Measurements from ENCODE around the gene MAPK4. TPM values are rescaled to one million over a fixed set of nuclear protein-coding genes. Genes with fewer than 3 reads are reported as not detected.

MAPK4 gene
- total RNA-seq, 1 donor from 2014 or later: 0.11 TPM

DNA sequence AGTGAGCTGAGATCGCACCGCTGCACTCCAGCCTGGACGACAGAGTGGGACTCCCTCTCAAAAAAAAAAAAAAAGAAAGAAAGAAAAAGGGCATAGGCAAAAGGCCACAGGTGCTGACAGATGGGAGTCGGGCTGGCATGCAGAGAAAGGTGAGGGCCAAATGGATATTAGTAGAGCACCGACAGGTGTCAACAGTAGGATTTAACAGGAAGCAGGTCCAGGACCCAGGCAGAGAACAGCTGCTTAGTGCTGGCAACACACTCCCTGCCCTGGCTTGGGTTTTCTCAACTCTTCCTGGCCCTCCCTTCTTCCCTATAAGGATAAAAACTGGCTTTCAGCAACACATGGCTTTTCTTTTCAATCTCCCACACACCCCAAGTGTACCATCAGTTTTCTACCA lies 175.0 kb downstream of the MAPK4 start:
- no peak overlapping the region for H3K4me3 Mint-ChIP-seq (ENCODE audit: unreplicated experiment)
- Histone ChIP-seq H3K27me3 (ENCODE audit: insufficient read depth, low read length) (no peaks in the 10 kb centered on the region), H3K9me3 (ENCODE audit: insufficient read depth, low read depth, low read length) (peaks cover 1% of the 10 kb centered on the region), H3K79me2 (ENCODE audit: insufficient read depth, low read length) (no peaks in the 10 kb centered on the region), H3K4me1 (ENCODE audit: insufficient read depth, low read length) (no peaks in the 10 kb centered on the region), H3K36me3 (ENCODE audit: insufficient read depth, low read length) (no peaks in the 10 kb centered on the region), H3K4me3 (ENCODE audit: insufficient read depth, low read depth, low read length) (no peak overlapping the region), H3K27ac (ENCODE audit: low read depth, low read length) (no peak overlapping the region), H3K4me2 (ENCODE audit: low read length) (no peak overlapping the region), H2AFZ (ENCODE audit: low read depth, low read length) (no peak overlapping the region), H4K20me1 (ENCODE audit: insufficient read depth, low read length) (no peaks in the 10 kb centered on the region), H3K9ac (ENCODE audit: low read length) (no peak overlapping the region)
- H3K9me3 Mint-ChIP-seq (ENCODE audit: unreplicated experiment): no peaks in the 10 kb centered on the region
- peaks cover 7% of the 10 kb centered on the region for H3K27me3 Mint-ChIP-seq (ENCODE audit: low read depth, unreplicated experiment)
- no peak overlapping the region for H3K27ac Mint-ChIP-seq (ENCODE audit: unreplicated experiment)
- no peaks in the 10 kb centered on the region for H3K4me1 Mint-ChIP-seq (ENCODE audit: low read depth, unreplicated experiment)
- DNase-seq (ENCODE audit: low read depth) (no peak), FAIRE-seq (no peak)
- TF ChIP-seq, protein P1, sequence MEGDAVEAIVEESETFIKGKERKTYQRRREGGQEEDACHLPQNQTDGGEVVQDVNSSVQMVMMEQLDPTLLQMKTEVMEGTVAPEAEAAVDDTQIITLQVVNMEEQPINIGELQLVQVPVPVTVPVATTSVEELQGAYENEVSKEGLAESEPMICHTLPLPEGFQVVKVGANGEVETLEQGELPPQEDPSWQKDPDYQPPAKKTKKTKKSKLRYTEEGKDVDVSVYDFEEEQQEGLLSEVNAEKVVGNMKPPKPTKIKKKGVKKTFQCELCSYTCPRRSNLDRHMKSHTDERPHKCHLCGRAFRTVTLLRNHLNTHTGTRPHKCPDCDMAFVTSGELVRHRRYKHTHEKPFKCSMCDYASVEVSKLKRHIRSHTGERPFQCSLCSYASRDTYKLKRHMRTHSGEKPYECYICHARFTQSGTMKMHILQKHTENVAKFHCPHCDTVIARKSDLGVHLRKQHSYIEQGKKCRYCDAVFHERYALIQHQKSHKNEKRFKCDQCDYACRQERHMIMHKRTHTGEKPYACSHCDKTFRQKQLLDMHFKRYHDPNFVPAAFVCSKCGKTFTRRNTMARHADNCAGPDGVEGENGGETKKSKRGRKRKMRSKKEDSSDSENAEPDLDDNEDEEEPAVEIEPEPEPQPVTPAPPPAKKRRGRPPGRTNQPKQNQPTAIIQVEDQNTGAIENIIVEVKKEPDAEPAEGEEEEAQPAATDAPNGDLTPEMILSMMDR (IDR thresholded peaks at IDR 0.05; ENCODE audit: insufficient read depth, low read depth, low read length): no peak
- no peak for TF ChIP-seq EZH2 (IDR thresholded peaks at IDR 0.05; ENCODE audit: insufficient read depth, low read length)
- H3K36me3 Mint-ChIP-seq (ENCODE audit: low read depth, unreplicated experiment): no peaks in the 10 kb centered on the region

DNA sequence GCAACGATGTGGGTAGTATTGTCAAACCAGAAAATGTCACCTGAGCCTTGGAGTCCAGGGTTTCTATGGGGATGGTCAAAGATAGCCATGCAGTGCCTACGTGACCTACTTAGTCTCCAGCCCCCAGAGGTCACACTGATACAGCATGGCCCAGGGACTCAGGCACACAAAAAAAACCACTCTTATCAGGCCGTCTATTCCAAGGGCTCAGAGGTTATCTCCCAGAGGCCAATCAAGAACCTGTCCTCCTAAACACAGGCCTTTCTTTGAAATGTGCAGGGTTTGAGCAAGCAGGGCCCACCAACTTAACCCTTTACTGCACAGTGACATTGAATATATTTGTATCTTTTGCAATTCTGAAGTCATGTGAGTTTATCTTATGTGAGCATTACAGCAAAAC lies 177.2 kb downstream of the MAPK4 start:
- FAIRE-seq (no peak), DNase-seq (ENCODE audit: low read depth) (no peak)
- Mint-ChIP-seq H3K36me3 (ENCODE audit: low read depth, unreplicated experiment) (no peaks in the 10 kb centered on the region), H3K4me1 (ENCODE audit: low read depth, unreplicated experiment) (no peaks in the 10 kb centered on the region), H3K9me3 (ENCODE audit: unreplicated experiment) (no peaks in the 10 kb centered on the region), H3K27me3 (ENCODE audit: low read depth, unreplicated experiment) (peaks cover 3% of the 10 kb centered on the region), H3K27ac (ENCODE audit: unreplicated experiment) (no peak overlapping the region), H3K4me3 (ENCODE audit: unreplicated experiment) (no peak overlapping the region)
- Histone ChIP-seq H3K4me2 (ENCODE audit: low read length) (no peak overlapping the region), H3K9me3 (ENCODE audit: insufficient read depth, low read depth, low read length) (no peaks in the 10 kb centered on the region), H3K4me3 (ENCODE audit: insufficient read depth, low read depth, low read length) (no peak overlapping the region), H4K20me1 (ENCODE audit: insufficient read depth, low read length) (no peaks in the 10 kb centered on the region), H3K27ac (ENCODE audit: low read depth, low read length) (no peak overlapping the region), H3K9ac (ENCODE audit: low read length) (no peak overlapping the region), H3K27me3 (ENCODE audit: insufficient read depth, low read length) (no peaks in the 10 kb centered on the region), H3K36me3 (ENCODE audit: insufficient read depth, low read length) (no peaks in the 10 kb centered on the region), H3K79me2 (ENCODE audit: insufficient read depth, low read length) (no peaks in the 10 kb centered on the region), H3K4me1 (ENCODE audit: insufficient read depth, low read length) (no peaks in the 10 kb centered on the region), H2AFZ (ENCODE audit: low read depth, low read length) (no peak overlapping the region)
- TF ChIP-seq, protein P1 (IDR thresholded peaks at IDR 0.05; ENCODE audit: insufficient read depth, low read depth, low read length): no peak
- TF ChIP-seq EZH2 (IDR thresholded peaks at IDR 0.05; ENCODE audit: insufficient read depth, low read length): no peak

- H3K27me3 ChIP-seq (ENCODE audit: insufficient read depth, low read length): no peaks in the 10 kb centered on the region
- Mint-ChIP-seq H3K27me3 (ENCODE audit: low read depth, unreplicated experiment) (peaks cover 3% of the 10 kb centered on the region), H3K4me1 (ENCODE audit: low read depth, unreplicated experiment) (no peaks in the 10 kb centered on the region), H3K36me3 (ENCODE audit: low read depth, unreplicated experiment) (no peaks in the 10 kb centered on the region), H3K4me3 (ENCODE audit: unreplicated experiment) (no peak overlapping the region), H3K27ac (ENCODE audit: unreplicated experiment) (no peak overlapping the region), H3K9me3 (ENCODE audit: unreplicated experiment) (no peaks in the 10 kb centered on the region)
- TF ChIP-seq, protein P1 (IDR thresholded peaks at IDR 0.05; ENCODE audit: insufficient read depth, low read depth, low read length): no peak
- TF ChIP-seq EZH2 (IDR thresholded peaks at IDR 0.05; ENCODE audit: insufficient read depth, low read length): no peak
- H3K4me3 ChIP-seq (ENCODE audit: insufficient read depth, low read depth, low read length): no peak overlapping the region
- no peaks in the 10 kb centered on the region for H3K4me1 ChIP-seq (ENCODE audit: insufficient read depth, low read length)
- H3K9me3 ChIP-seq (ENCODE audit: insufficient read depth, low read depth, low read length): no peaks in the 10 kb centered on the region
- H3K4me2 ChIP-seq (ENCODE audit: low read length): no peak overlapping the region
- no peak for FAIRE-seq
- no peaks in the 10 kb centered on the region for H3K79me2 ChIP-seq (ENCODE audit: insufficient read depth, low read length)
- DNase-seq (ENCODE audit: low read depth): no peak
- H2AFZ ChIP-seq (ENCODE audit: low read depth, low read length): no peak overlapping the region
- H3K36me3 ChIP-seq (ENCODE audit: insufficient read depth, low read length): no peaks in the 10 kb centered on the region
- no peak overlapping the region for H3K27ac ChIP-seq (ENCODE audit: low read depth, low read length)
- H3K9ac ChIP-seq (ENCODE audit: low read length): no peak overlapping the region
- no peaks in the 10 kb centered on the region for H4K20me1 ChIP-seq (ENCODE audit: insufficient read depth, low read length)
Observed at GRCh38 chr18:50738098-50738757, 178.3 kb downstream of the MAPK4 start.
